SK-N-SH (cell line): ENCODE measurements around the gene SOX15.
A peak's percentile ranks its signal among the peaks of the same experiment; 100 is the strongest.

Experiments
- CTCF ChIP-seq: fragments of 200-600 bp; sonication (generic); IDR thresholded peaks from 2 replicates; pipeline ENCODE4 v1.6.1; 2017; ENCODE audit warnings: antibody characterized with exemption, mild to moderate bottlenecking, moderate library complexity
- NFIC ChIP-seq: IDR thresholded peaks from 2 replicates; pipeline ENCODE4 v1.4.0; 2012; ENCODE audit warnings: borderline replicate concordance
- TCF12 ChIP-seq: IDR thresholded peaks from 2 replicates; pipeline ENCODE4 v1.4.0; 2012
- ZBTB33 ChIP-seq: IDR thresholded peaks from 2 replicates; pipeline ENCODE4 v1.4.0; 2012; ENCODE audit warnings: low read depth, borderline replicate concordance

GRCh38 chr17:7634384-7634783 lies 44.5 kb upstream of the SOX15 start:
- TF ChIP-seq ZBTB33, result no peak
- no peak for TF ChIP-seq TCF12
- TF ChIP-seq NFIC, result no peak
- peak; percentile 67 for TF ChIP-seq CTCF
